ENCODE measurements around the gene MRPS11.
"Not testable (repeated sequence)": the region's sequence is repeated elsewhere in the genome, so short reads cannot be mapped to it uniquely, and the experiment has no call there.

The MRPS11 gene

GRCh38 chr15:88467073-88467934 lies at the start of gene MRPS11, which contains the start of gene MRPL46:
Gene MRPS11 (plus strand): TSS chr15:88467708. CDS start chr15:88467718, 10 bp downstream.
Gene MRPL46 (minus strand): TSS chr15:88467388. CDS start chr15:88467377, 11 bp downstream.
- DNase-seq (ENCODE audit: low read depth): peak; percentile 82

GRCh38 chr15:88419830-88420229 lies 47.7 kb upstream of the MRPS11 start:
- DNase-seq (ENCODE audit: low read depth): peak; percentile 19

- no peak for DNase-seq (ENCODE audit: low read depth)
Measured at GRCh38 chr15:88423331-88423730, 44.2 kb upstream of the MRPS11 start.

- no peak for DNase-seq (ENCODE audit: low read depth)
Measured at GRCh38 chr15:88426304-88426703, 41.2 kb upstream of the MRPS11 start.

GRCh38 chr15:88428053-88428452 lies 39.5 kb upstream of the MRPS11 start:
- no peak for DNase-seq (ENCODE audit: low read depth)

GRCh38 chr15:88428805-88429605 lies 38.5 kb upstream of the MRPS11 start:
- no peak for DNase-seq (ENCODE audit: low read depth)

- DNase-seq (ENCODE audit: low read depth): no peak
Measured at GRCh38 chr15:88430051-88430450, 37.5 kb upstream of the MRPS11 start.

GRCh38 chr15:88431441-88431840 lies 36.1 kb upstream of the MRPS11 start:
- no peak for DNase-seq (ENCODE audit: low read depth)

GRCh38 chr15:88433046-88433685 lies 34.3 kb upstream of the MRPS11 start:
- DNase-seq (ENCODE audit: low read depth): no peak

GRCh38 chr15:88434106-88434505 lies 33.4 kb upstream of the MRPS11 start:
- not testable (repeated sequence) for DNase-seq (ENCODE audit: low read depth)

- no peak for DNase-seq (ENCODE audit: low read depth)
Measured at GRCh38 chr15:88438181-88438580, 29.3 kb upstream of the MRPS11 start.

- peak; percentile 85 for DNase-seq (ENCODE audit: low read depth)
Measured at GRCh38 chr15:88440021-88440420, 27.5 kb upstream of the MRPS11 start.

- DNase-seq (ENCODE audit: low read depth): no peak
Measured at GRCh38 chr15:88441076-88441730, 26.3 kb upstream of the MRPS11 start.

- DNase-seq (ENCODE audit: low read depth): no peak
Measured at GRCh38 chr15:88447206-88447605, 20.3 kb upstream of the MRPS11 start.

- DNase-seq (ENCODE audit: low read depth): no peak
Measured at GRCh38 chr15:88447741-88448140, 19.8 kb upstream of the MRPS11 start.

- DNase-seq (ENCODE audit: low read depth): no peak
Measured at GRCh38 chr15:88448991-88449461, 18.5 kb upstream of the MRPS11 start.

- DNase-seq (ENCODE audit: low read depth): no peak
Measured at GRCh38 chr15:88449581-88449980, 17.9 kb upstream of the MRPS11 start.

- peak; percentile 69 for DNase-seq (ENCODE audit: low read depth)
Measured at GRCh38 chr15:88450125-88450798, 17.2 kb upstream of the MRPS11 start.

- DNase-seq (ENCODE audit: low read depth): no peak
Measured at GRCh38 chr15:88453651-88454050, 13.9 kb upstream of the MRPS11 start.

GRCh38 chr15:88454236-88454635 lies 13.3 kb upstream of the MRPS11 start:
- no peak for DNase-seq (ENCODE audit: low read depth)

Data from iris pigment epithelial cell (primary cell).